WI38 (cell line): ENCODE results near the gene LIMS2.

Experiments
- H3K4me3 ChIP-seq: 2 replicates; pipeline ENCODE4 v1.5.1; 2011; ENCODE audit warnings: low read depth, mild to moderate bottlenecking, control low read depth, low read length
- CTCF ChIP-seq: IDR thresholded peaks from 2 replicates; pipeline ENCODE4 v1.5.1; 2012; ENCODE audit warnings: low read depth, mild to moderate bottlenecking, control low read depth, low read length

The LIMS2 gene

GRCh38 chr2:127612111-127612822 is 63.1 kb downstream of the LIMS2 start:
- TF ChIP-seq CTCF: no peak
- H3K4me3 ChIP-seq: no peak overlapping the region

GRCh38 chr2:127611076-127611925 is 64.0 kb downstream of the LIMS2 start:
- no peak for TF ChIP-seq CTCF
- H3K4me3 ChIP-seq: no peak overlapping the region

GRCh38 chr2:127610561-127610960 is 64.8 kb downstream of the LIMS2 start:
- no peak overlapping the region for H3K4me3 ChIP-seq
- TF ChIP-seq CTCF: no peak

GRCh38 chr2:127609818-127610217 is 65.5 kb downstream of the LIMS2 start:
- no peak overlapping the region for H3K4me3 ChIP-seq
- no peak for TF ChIP-seq CTCF

- no peak for TF ChIP-seq CTCF
- H3K4me3 ChIP-seq: no peak overlapping the region
Measured at GRCh38 chr2:127609031-127609751, 66.1 kb downstream of the LIMS2 start.

GRCh38 chr2:127608061-127609030 is 67.0 kb downstream of the LIMS2 start:
- TF ChIP-seq CTCF: no peak
- no peak overlapping the region for H3K4me3 ChIP-seq
